Fibroblast of mammary gland (primary cell): ENCODE measurements around the gene S100B.

Experiments
- DNase-seq: peaks from one replicate; pipeline ENCODE4 v3.0.0-alpha.2; 2010; ENCODE audit warnings: low read depth
- H3K4me3 ChIP-seq: 2 replicates; pipeline ENCODE4 v1.5.1; 2011; ENCODE audit warnings: low read depth, mild to moderate bottlenecking, low read length, moderate library complexity; ENCODE audit not compliant: control insufficient read depth
- CTCF ChIP-seq: conservative IDR thresholded peaks from 2 replicates; pipeline ENCODE4 v1.5.1; 2011; ENCODE audit warnings: low read depth, low read length, inconsistent platforms; ENCODE audit not compliant: control insufficient read depth, insufficient read depth

S100B gene

GRCh38 chr21:46570631-46571030, 34.3 kb downstream of the S100B start:
- TF ChIP-seq CTCF: no peak
- no peak overlapping the region for H3K4me3 ChIP-seq
- DNase-seq: no peak

- DNase-seq: no peak
- no peak for TF ChIP-seq CTCF
- H3K4me3 ChIP-seq: no peak overlapping the region
Measured at GRCh38 chr21:46570119-46570518, 34.8 kb downstream of the S100B start.

GRCh38 chr21:46569081-46569480, 35.8 kb downstream of the S100B start:
- DNase-seq: peak; percentile 36
- no peak overlapping the region for H3K4me3 ChIP-seq
- TF ChIP-seq CTCF: no peak

- DNase-seq: no peak
- TF ChIP-seq CTCF: no peak
Measured at GRCh38 chr21:46568562-46568961, 36.3 kb downstream of the S100B start.

GRCh38 chr21:46567348-46567747, 37.5 kb downstream of the S100B start:
- no peak for DNase-seq
- H3K4me3 ChIP-seq: no peak overlapping the region
- TF ChIP-seq CTCF: no peak

More at GRCh38 chr21:46568562-46568961, 36.3 kb downstream of the S100B start:
- H3K4me3 ChIP-seq: no peak overlapping the region

GRCh38 chr21:46564391-46564790, 40.5 kb downstream of the S100B start:
- H3K4me3 ChIP-seq: no peak overlapping the region
- no peak for TF ChIP-seq CTCF
- no peak for DNase-seq

GRCh38 chr21:46562964-46563607, 41.8 kb downstream of the S100B start:
- DNase-seq: peak; percentile 14
- no peak for TF ChIP-seq CTCF
- H3K4me3 ChIP-seq: no peak overlapping the region
